GM12878 (cell line): ENCODE data around the gene IL23R. TPM values are rescaled to one million over a fixed set of nuclear protein-coding genes. Genes with fewer than 3 reads are reported as not detected.
A peak's percentile ranks its signal among the peaks of the same experiment; 100 is the strongest.

Source experiments
- ASH2L ChIP-seq: fragments of 300-600, 200-600 bp; sonication (generic); IDR thresholded peaks from 2 replicates; pipeline ENCODE4 v1.6.1; 2017; ENCODE audit warnings: low read depth, mild to moderate bottlenecking, borderline replicate concordance
- BACH1 ChIP-seq: fragments of 450-650 bp; IDR thresholded peaks from 2 replicates; pipeline ENCODE4 v1.6.1; 2017; ENCODE audit warnings: mild to moderate bottlenecking, borderline replicate concordance
- BHLHE40 ChIP-seq, 2 experiments: fragments of 450-650 bp in 1 of 2; IDR thresholded peaks; 2 replicates each; pipeline ENCODE4 v1.6.1; 2011 to 2017; ENCODE audit warnings: low read depth in 2 of 2, borderline replicate concordance in 1 of 2, improper control_type of control experiment in 1 of 2, low read length in 1 of 2, mild to moderate bottlenecking in 1 of 2
- EP300 ChIP-seq, 2 experiments: fragments of 150-350 bp in 1 of 2; IDR thresholded peaks; 2 replicates each; pipeline ENCODE4 v1.6.1; 2011 to 2012; ENCODE audit warnings: low read depth in 2 of 2, low read length in 2 of 2, borderline replicate concordance in 1 of 2, improper control_type of control experiment in 1 of 2, inconsistent platforms in 1 of 2; ENCODE audit not compliant: control insufficient read depth in 1 of 2
- ETV6 ChIP-seq, 2 experiments: fragments of 450-650 bp in 1 of 2; IDR thresholded peaks in 1 of 2; conservative IDR thresholded peaks in 1 of 2; 2 replicates each; pipeline ENCODE4 v1.6.1; 2014; ENCODE audit warnings: antibody characterized with exemption in 1 of 2, borderline replicate concordance in 1 of 2, low read depth in 1 of 2, mild to moderate bottlenecking in 1 of 2, moderate library complexity in 1 of 2
- FOXM1 ChIP-seq: IDR thresholded peaks from 2 replicates; pipeline ENCODE4 v1.6.1; 2012; ENCODE audit warnings: low read depth, mild to moderate bottlenecking, inconsistent platforms, low read length, moderate library complexity
- IRF4 ChIP-seq: IDR thresholded peaks from 2 replicates; pipeline ENCODE4 v1.6.1; 2011; ENCODE audit warnings: low read depth, low read length
- NR2C2 ChIP-seq: IDR thresholded peaks from 2 replicates; pipeline ENCODE4 v1.6.1; 2011; ENCODE audit warnings: borderline replicate concordance, low read depth; ENCODE audit not compliant: control insufficient read depth, insufficient read length
- NR2F1 ChIP-seq: fragments of 450-650 bp; conservative IDR thresholded peaks from 2 replicates; pipeline ENCODE4 v1.6.1; 2017; ENCODE audit warnings: mild to moderate bottlenecking
- SIX5 ChIP-seq: IDR thresholded peaks from 2 replicates; pipeline ENCODE4 v1.6.1; 2011; ENCODE audit warnings: mild to moderate bottlenecking, low read depth, low read length, moderate library complexity; ENCODE audit not compliant: severe bottlenecking
- SMAD1 ChIP-seq: fragments of 450-650 bp; IDR thresholded peaks from 2 replicates; pipeline ENCODE4 v1.6.1; 2018; ENCODE audit warnings: mild to moderate bottlenecking, low read depth; ENCODE audit not compliant: partially characterized antibody
- ZNF24 ChIP-seq: fragments of 450-650 bp; IDR thresholded peaks from 2 replicates; pipeline ENCODE4 v1.6.1; 2017; ENCODE audit warnings: antibody characterized with exemption, mild to moderate bottlenecking
- ZNF622 ChIP-seq: fragments of 450-650 bp; IDR thresholded peaks from 2 replicates; pipeline ENCODE4 v1.6.1; 2017; ENCODE audit warnings: mild to moderate bottlenecking, inconsistent platforms
- polyA plus RNA-seq, 11 experiments: library from polyadenylated mRNA; depleted of rRNA in 4 of 11; unstranded in 6 of 11; stranded (reverse) in 5 of 11; fragments of >200 nt; fragmentation: Nextera tagmentation in 4 of 11; fragmentation: Illumina TruSeq in 1 of 11; extraction: Ambion mirVana in 4 of 11; extraction: Trizol in 1 of 11; gene quantifications; 1 replicate in 1 of 11; 2 replicates in 10 of 11; pipeline versions ENCODE4 v1.2.1 to v1.2.3, GENCODE V29; 2011 to 2016; ENCODE audit warnings: inconsistent platforms in 2 of 11, missing spikeins in 2 of 11, low read depth in 1 of 11
- total RNA-seq, 4 experiments: library from RNA; depleted of rRNA in 3 of 4; stranded (reverse); fragments of >200 nt in 3 of 4; fragmentation: Illumina TruSeq in 1 of 4; extraction: Trizol in 1 of 4; gene quantifications; 2 replicates each; pipeline versions ENCODE4 v1.2.1 to v1.2.3, GENCODE V29; 2013 to 2021
- TF ChIP-seq, protein P1 (sequence below): fragments of 150-350 bp; IDR thresholded peaks from 2 replicates; pipeline ENCODE4 v1.6.1; 2016; ENCODE audit warnings: low read depth, low read length
- TF ChIP-seq, protein P2 (sequence below): IDR thresholded peaks from 2 replicates; pipeline ENCODE4 v1.6.1; 2012; ENCODE audit warnings: mild to moderate bottlenecking, low read depth, low read length
- TF ChIP-seq, protein P3 (sequence below): IDR thresholded peaks from 2 replicates; pipeline ENCODE4 v1.6.1; 2012; ENCODE audit warnings: low read depth, low read length, improper control_type of control experiment
- TF ChIP-seq, protein P4 (sequence below): IDR thresholded peaks from 2 replicates; pipeline ENCODE4 v1.6.1; 2011; ENCODE audit warnings: low read depth, mild to moderate bottlenecking, low read length, moderate library complexity, borderline replicate concordance; ENCODE audit errors: extremely low read depth

The IL23R gene
- total and polyA plus RNA-seq, 10 of the 15 experiments (the other 5 are each of a cell fraction or from before 2014, with no cell fraction given), result 0.16 to 6.4 (median 0.59) TPM

DNA sequence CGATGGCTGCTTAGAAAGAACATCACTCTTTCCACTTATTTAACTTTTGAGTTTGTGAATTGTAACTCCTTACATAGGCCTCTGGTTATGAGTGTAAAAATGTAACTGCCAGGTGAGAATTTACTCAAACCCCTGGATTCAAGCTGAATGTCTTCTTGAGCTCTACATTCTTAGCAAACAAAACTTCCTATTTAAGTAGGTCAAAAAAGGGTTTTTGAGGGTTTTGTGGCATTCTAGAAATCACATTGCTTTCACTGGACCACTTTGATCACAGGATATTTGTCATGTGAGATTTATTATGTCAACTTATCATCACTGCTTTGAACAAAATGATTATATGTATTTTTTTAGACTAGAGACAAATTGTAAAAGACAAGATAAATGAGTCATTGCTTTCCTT is 5.7 kb downstream of the IL23R start (continued):
- TF ChIP-seq, protein P1, sequence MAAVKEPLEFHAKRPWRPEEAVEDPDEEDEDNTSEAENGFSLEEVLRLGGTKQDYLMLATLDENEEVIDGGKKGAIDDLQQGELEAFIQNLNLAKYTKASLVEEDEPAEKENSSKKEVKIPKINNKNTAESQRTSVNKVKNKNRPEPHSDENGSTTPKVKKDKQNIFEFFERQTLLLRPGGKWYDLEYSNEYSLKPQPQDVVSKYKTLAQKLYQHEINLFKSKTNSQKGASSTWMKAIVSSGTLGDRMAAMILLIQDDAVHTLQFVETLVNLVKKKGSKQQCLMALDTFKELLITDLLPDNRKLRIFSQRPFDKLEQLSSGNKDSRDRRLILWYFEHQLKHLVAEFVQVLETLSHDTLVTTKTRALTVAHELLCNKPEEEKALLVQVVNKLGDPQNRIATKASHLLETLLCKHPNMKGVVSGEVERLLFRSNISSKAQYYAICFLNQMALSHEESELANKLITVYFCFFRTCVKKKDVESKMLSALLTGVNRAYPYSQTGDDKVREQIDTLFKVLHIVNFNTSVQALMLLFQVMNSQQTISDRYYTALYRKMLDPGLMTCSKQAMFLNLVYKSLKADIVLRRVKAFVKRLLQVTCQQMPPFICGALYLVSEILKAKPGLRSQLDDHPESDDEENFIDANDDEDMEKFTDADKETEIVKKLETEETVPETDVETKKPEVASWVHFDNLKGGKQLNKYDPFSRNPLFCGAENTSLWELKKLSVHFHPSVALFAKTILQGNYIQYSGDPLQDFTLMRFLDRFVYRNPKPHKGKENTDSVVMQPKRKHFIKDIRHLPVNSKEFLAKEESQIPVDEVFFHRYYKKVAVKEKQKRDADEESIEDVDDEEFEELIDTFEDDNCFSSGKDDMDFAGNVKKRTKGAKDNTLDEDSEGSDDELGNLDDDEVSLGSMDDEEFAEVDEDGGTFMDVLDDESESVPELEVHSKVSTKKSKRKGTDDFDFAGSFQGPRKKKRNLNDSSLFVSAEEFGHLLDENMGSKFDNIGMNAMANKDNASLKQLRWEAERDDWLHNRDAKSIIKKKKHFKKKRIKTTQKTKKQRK, result no peak
- TF ChIP-seq FOXM1 (peak; percentile 98), ETV6 (conservative IDR thresholded peaks at IDR 0.05 in 1 of 2, IDR thresholded peaks at IDR 0.05 in 1 of 2; ENCODE audit: borderline replicate concordance in 1 of 2, low read depth in 1 of 2) (peak in 1 of 2 experiments; percentile 87; a peak in 1 of 4 replicates), ZNF24 (no peak), IRF4 (peak; percentile 83; the same call in 1 of the 2 replicates), ASH2L (no peak), BACH1 (no peak), NR2F1 (peak; percentile 69), BHLHE40 (IDR thresholded peaks at IDR 0.05; ENCODE audit: borderline replicate concordance in 1 of 2, low read depth in 2 of 2, low read length in 1 of 2) (peak; percentile 78 to 79), SMAD1 (no peak), SIX5 (no peak), ZNF622 (no peak), NR2C2 (no peak), EP300 (IDR thresholded peaks at IDR 0.05; ENCODE audit: borderline replicate concordance in 1 of 2, control insufficient read depth in 1 of 2, low read depth in 2 of 2, low read length in 2 of 2) (0 out of 4 replicates have a peak, but pooled peaks of 1 of the 2 experiments have one; percentile 33)
- TF ChIP-seq, protein P2, sequence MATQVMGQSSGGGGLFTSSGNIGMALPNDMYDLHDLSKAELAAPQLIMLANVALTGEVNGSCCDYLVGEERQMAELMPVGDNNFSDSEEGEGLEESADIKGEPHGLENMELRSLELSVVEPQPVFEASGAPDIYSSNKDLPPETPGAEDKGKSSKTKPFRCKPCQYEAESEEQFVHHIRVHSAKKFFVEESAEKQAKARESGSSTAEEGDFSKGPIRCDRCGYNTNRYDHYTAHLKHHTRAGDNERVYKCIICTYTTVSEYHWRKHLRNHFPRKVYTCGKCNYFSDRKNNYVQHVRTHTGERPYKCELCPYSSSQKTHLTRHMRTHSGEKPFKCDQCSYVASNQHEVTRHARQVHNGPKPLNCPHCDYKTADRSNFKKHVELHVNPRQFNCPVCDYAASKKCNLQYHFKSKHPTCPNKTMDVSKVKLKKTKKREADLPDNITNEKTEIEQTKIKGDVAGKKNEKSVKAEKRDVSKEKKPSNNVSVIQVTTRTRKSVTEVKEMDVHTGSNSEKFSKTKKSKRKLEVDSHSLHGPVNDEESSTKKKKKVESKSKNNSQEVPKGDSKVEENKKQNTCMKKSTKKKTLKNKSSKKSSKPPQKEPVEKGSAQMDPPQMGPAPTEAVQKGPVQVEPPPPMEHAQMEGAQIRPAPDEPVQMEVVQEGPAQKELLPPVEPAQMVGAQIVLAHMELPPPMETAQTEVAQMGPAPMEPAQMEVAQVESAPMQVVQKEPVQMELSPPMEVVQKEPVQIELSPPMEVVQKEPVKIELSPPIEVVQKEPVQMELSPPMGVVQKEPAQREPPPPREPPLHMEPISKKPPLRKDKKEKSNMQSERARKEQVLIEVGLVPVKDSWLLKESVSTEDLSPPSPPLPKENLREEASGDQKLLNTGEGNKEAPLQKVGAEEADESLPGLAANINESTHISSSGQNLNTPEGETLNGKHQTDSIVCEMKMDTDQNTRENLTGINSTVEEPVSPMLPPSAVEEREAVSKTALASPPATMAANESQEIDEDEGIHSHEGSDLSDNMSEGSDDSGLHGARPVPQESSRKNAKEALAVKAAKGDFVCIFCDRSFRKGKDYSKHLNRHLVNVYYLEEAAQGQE, result no peak
- TF ChIP-seq, protein P3, sequence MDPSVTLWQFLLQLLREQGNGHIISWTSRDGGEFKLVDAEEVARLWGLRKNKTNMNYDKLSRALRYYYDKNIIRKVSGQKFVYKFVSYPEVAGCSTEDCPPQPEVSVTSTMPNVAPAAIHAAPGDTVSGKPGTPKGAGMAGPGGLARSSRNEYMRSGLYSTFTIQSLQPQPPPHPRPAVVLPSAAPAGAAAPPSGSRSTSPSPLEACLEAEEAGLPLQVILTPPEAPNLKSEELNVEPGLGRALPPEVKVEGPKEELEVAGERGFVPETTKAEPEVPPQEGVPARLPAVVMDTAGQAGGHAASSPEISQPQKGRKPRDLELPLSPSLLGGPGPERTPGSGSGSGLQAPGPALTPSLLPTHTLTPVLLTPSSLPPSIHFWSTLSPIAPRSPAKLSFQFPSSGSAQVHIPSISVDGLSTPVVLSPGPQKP, result no peak
- TF ChIP-seq, protein P4, sequence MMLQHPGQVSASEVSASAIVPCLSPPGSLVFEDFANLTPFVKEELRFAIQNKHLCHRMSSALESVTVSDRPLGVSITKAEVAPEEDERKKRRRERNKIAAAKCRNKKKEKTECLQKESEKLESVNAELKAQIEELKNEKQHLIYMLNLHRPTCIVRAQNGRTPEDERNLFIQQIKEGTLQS, result no peak
